Measurements from ENCODE around the gene GOT1.

DNA sequence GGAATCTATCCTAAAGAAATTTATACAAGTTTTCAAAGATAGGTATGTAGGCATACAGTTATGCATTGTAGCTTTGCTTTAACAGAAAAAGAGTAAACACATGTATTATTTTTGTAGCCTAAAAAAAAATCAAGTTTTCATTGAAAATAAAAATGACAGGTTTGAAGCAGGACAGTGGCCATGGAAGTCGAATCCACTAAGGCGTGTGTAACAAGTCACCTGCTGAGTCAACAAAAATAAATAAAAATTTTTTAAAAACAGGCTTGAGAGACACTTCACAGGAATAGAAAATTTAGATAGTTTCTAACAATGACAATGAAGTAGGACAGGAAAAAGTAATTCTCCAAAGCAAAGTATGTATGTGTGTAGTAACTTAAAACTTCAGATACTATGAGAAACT, 8.5 kb upstream of the GOT1 start:
- TF ChIP-seq NR1H2 (CRISPR knock-in tag; IDR thresholded peaks at IDR 0.05) (no peak), ZNF232 (CRISPR knock-in tag; IDR thresholded peaks at IDR 0.05) (no peak), ELF4 (CRISPR knock-in tag; IDR thresholded peaks at IDR 0.05; ENCODE audit: low read depth) (no peak), IRF1 (CRISPR knock-in tag; IDR thresholded peaks at IDR 0.05) (no peak), ETV6 (CRISPR knock-in tag; IDR thresholded peaks at IDR 0.05) (no peak), CBFB (CRISPR knock-in tag; IDR thresholded peaks at IDR 0.05; ENCODE audit: low read depth) (no peak), USF2 (CRISPR knock-in tag; IDR thresholded peaks at IDR 0.05) (no peak), ZNF263 (CRISPR knock-in tag; IDR thresholded peaks at IDR 0.05; ENCODE audit: low read depth) (no peak), NR2C2 (CRISPR knock-in tag; IDR thresholded peaks at IDR 0.05) (no peak)
- TF ChIP-seq, protein P1, sequence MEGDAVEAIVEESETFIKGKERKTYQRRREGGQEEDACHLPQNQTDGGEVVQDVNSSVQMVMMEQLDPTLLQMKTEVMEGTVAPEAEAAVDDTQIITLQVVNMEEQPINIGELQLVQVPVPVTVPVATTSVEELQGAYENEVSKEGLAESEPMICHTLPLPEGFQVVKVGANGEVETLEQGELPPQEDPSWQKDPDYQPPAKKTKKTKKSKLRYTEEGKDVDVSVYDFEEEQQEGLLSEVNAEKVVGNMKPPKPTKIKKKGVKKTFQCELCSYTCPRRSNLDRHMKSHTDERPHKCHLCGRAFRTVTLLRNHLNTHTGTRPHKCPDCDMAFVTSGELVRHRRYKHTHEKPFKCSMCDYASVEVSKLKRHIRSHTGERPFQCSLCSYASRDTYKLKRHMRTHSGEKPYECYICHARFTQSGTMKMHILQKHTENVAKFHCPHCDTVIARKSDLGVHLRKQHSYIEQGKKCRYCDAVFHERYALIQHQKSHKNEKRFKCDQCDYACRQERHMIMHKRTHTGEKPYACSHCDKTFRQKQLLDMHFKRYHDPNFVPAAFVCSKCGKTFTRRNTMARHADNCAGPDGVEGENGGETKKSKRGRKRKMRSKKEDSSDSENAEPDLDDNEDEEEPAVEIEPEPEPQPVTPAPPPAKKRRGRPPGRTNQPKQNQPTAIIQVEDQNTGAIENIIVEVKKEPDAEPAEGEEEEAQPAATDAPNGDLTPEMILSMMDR (IDR thresholded peaks at IDR 0.05) = no peak
- TF ChIP-seq, protein P2, sequence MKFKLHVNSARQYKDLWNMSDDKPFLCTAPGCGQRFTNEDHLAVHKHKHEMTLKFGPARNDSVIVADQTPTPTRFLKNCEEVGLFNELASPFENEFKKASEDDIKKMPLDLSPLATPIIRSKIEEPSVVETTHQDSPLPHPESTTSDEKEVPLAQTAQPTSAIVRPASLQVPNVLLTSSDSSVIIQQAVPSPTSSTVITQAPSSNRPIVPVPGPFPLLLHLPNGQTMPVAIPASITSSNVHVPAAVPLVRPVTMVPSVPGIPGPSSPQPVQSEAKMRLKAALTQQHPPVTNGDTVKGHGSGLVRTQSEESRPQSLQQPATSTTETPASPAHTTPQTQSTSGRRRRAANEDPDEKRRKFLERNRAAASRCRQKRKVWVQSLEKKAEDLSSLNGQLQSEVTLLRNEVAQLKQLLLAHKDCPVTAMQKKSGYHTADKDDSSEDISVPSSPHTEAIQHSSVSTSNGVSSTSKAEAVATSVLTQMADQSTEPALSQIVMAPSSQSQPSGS (CRISPR knock-in tag; IDR thresholded peaks at IDR 0.05; ENCODE audit: borderline replicate concordance, low read depth) = no peak
